Measurements from ENCODE around the gene RPL23.

Gene RPL23

GRCh38 chr17:38883592-38884526 lies 30.3 kb upstream of the RPL23 start:
- peak in 2 of 14 donors; percentile 31 to 36 for DNase-seq

GRCh38 chr17:38882870-38883269 lies 29.3 kb upstream of the RPL23 start:
- no peak for DNase-seq

- peak in 6 of 14 donors; percentile 17 to 65 (median 25) for DNase-seq
These were observed 28.2 kb upstream of the RPL23 start for GRCh38 chr17:38881600-38882191.

GRCh38 chr17:38879878-38880665 lies 26.6 kb upstream of the RPL23 start:
- no peak for DNase-seq

- DNase-seq, result peak in 2 of 14 donors; percentile 18 to 20
These were observed 23.8 kb upstream of the RPL23 start for GRCh38 chr17:38877130-38877851.

- no peak for DNase-seq
These were observed 22.1 kb upstream of the RPL23 start for GRCh38 chr17:38875477-38876075.

- peak in 4 of 14 donors; percentile 18 to 51 (median 23) for DNase-seq
These were observed 21.2 kb upstream of the RPL23 start for GRCh38 chr17:38874505-38875400.

- DNase-seq, result no peak
These were observed 20.3 kb upstream of the RPL23 start for GRCh38 chr17:38873640-38874380.

- no peak for DNase-seq
These were observed 19.3 kb upstream of the RPL23 start for GRCh38 chr17:38872671-38873385.

- DNase-seq, result no peak
These were observed 18.5 kb upstream of the RPL23 start for GRCh38 chr17:38872027-38872511.

- DNase-seq, result peak in 2 of 14 donors; percentile 21 to 44
These were observed 17.9 kb upstream of the RPL23 start for GRCh38 chr17:38871247-38872015.

- DNase-seq, result peak in 10 of 14 donors; percentile 51 to 83 (median 72)
These were observed 17.0 kb upstream of the RPL23 start for GRCh38 chr17:38870259-38871165.

- peak in 13 of 14 donors; percentile 71 to 91 (median 81) for DNase-seq
These were observed 16.2 kb upstream of the RPL23 start, which contains the start of gene LASP1 for GRCh38 chr17:38869526-38870258. Gene LASP1 (plus strand): TSS chr17:38870058. CDS start chr17:38870190, 132 bp downstream.

- peak in 12 of 14 donors; percentile 29 to 91 (median 82) for DNase-seq
These were observed 15.4 kb upstream of the RPL23 start for GRCh38 chr17:38868817-38869525.

All from C1 segment of cervical spinal cord (tissue), 14 donors.